WERI-Rb-1 (cell line): ENCODE data around the gene TOP3A.
"Not testable (repeated sequence)": the region's sequence is repeated elsewhere in the genome, so short reads cannot be mapped to it uniquely, and the experiment has no call there.

ENCODE experiments used
- DNase-seq: peaks from one replicate; pipeline ENCODE4 v3.0.0-alpha.2; 2020
- H3K27ac ChIP-seq: fragments of 250-450 bp; sonication (Bioruptor Pico); 2 replicates; pipeline ENCODE4 v1.5.1; 2020; ENCODE audit warnings: mild to moderate bottlenecking, moderate library complexity
- H3K27me3 ChIP-seq: fragments of 250-450 bp; sonication (Bioruptor Pico); 2 replicates; pipeline ENCODE4 v1.5.1; 2021; ENCODE audit warnings: mild to moderate bottlenecking, low read depth, moderate library complexity; ENCODE audit not compliant: insufficient read depth, severe bottlenecking
- H3K36me3 ChIP-seq: fragments of 250-450 bp; sonication (Bioruptor Pico); 2 replicates; pipeline ENCODE4 v1.5.1; 2020; ENCODE audit warnings: mild to moderate bottlenecking, moderate library complexity
- H3K4me3 ChIP-seq: 2 replicates; pipeline ENCODE4 v1.5.1; 2011; ENCODE audit warnings: low read depth, mild to moderate bottlenecking, control low read depth, low read length
- H3K9me3 ChIP-seq: fragments of 250-450 bp; sonication (Bioruptor Pico); 2 replicates; pipeline ENCODE4 v1.5.1; 2021; ENCODE audit warnings: mild to moderate bottlenecking, moderate library complexity; ENCODE audit not compliant: severe bottlenecking
- CTCF ChIP-seq: IDR thresholded peaks from 2 replicates; pipeline ENCODE4 v1.5.1; 2011; ENCODE audit warnings: low read depth, mild to moderate bottlenecking, control low read depth, inconsistent platforms, low read length

The TOP3A gene

GRCh38 chr17:18318117-18318516 lies 3.3 kb upstream of the TOP3A start:
- TF ChIP-seq CTCF: no peak

GRCh38 chr17:18315961-18316360 lies 1.2 kb upstream of the TOP3A start:
- no peak overlapping the region for H3K27ac ChIP-seq
- no peaks in the 10 kb centered on the region for H3K27me3 ChIP-seq
- no peak for DNase-seq
- TF ChIP-seq CTCF: no peak
- H3K36me3 ChIP-seq: peaks cover 62% of the 10 kb centered on the region
- peak overlapping the region; percentile 91 for H3K4me3 ChIP-seq
- H3K9me3 ChIP-seq: no peaks in the 10 kb centered on the region

More at GRCh38 chr17:18318117-18318516, 3.3 kb upstream of the TOP3A start:
- no peak for DNase-seq
- Histone ChIP-seq H3K27me3 (no peaks in the 10 kb centered on the region), H3K36me3 (peaks cover 46% of the 10 kb centered on the region), H3K27ac (no peak overlapping the region), H3K4me3 (no peak overlapping the region), H3K9me3 (no peaks in the 10 kb centered on the region)

- DNase-seq: no peak
- TF ChIP-seq CTCF: no peak
- Histone ChIP-seq H3K27me3 (no peaks in the 10 kb centered on the region), H3K4me3 (peak overlapping the region; percentile 91), H3K36me3 (peaks cover 66% of the 10 kb centered on the region), H3K9me3 (no peaks in the 10 kb centered on the region), H3K27ac (peak overlapping the region; percentile 90)
Measured at GRCh38 chr17:18315562-18315922, 748 bp upstream of the TOP3A start.

- H3K9me3 ChIP-seq: no peaks in the 10 kb centered on the region
- H3K36me3 ChIP-seq: peaks cover 67% of the 10 kb centered on the region
- no peak for DNase-seq
- TF ChIP-seq CTCF: no peak
- H3K27me3 ChIP-seq: no peaks in the 10 kb centered on the region
- peak overlapping the region; percentile 90 for H3K27ac ChIP-seq
- peak overlapping the region; percentile 91 for H3K4me3 ChIP-seq
Measured at GRCh38 chr17:18314059-18314730, 599 bp downstream of the TOP3A start.

GRCh38 chr17:18309202-18309601 lies 5.6 kb downstream of the TOP3A start:
- Histone ChIP-seq H3K4me3 (no peak overlapping the region), H3K9me3 (no peaks in the 10 kb centered on the region), H3K27ac (no peak overlapping the region), H3K27me3 (no peaks in the 10 kb centered on the region), H3K36me3 (peaks cover 90% of the 10 kb centered on the region)
- no peak for TF ChIP-seq CTCF
- no peak for DNase-seq

- H3K27me3 ChIP-seq, H3K9me3 ChIP-seq, H3K4me3 ChIP-seq: not testable (repeated sequence)
- peak overlapping the region; percentile 71 for H3K27ac ChIP-seq
- peaks cover 89% of the 10 kb centered on the region for H3K36me3 ChIP-seq
- DNase-seq: peak; percentile 37
Measured at GRCh38 chr17:18303206-18303605, 11.6 kb downstream of the TOP3A start.
